Activated CD8-positive, alpha-beta T cell treated with anti-CD3 and anti-CD28 coated beads for 36 hours (primary cell): ENCODE data around the gene NRXN3. TPM values are rescaled to one million over a fixed set of nuclear protein-coding genes. Genes with fewer than 3 reads are reported as not detected.

Source experiments
- ATAC-seq: fragments of 200-7000 bp; cut with Tn5 transposase; one replicate; pipeline ENCODE4 v1.10.0; 2021; ENCODE audit warnings: mild to moderate bottlenecking, moderate library complexity
- CTCF ChIA-PET: fragments of 350-600 bp; sonication (Branson Sonifier 250); formaldehyde crosslinking; loops from one replicate; lab custom pipeline; 2021; ENCODE audit warnings: antibody characterized with exemption; lab: Charles Lee
- POLR2A ChIA-PET: fragments of 350-600 bp; sonication (Branson Sonifier 250); formaldehyde crosslinking; loops from one replicate; lab custom pipeline; 2021; ENCODE audit warnings: antibody characterized with exemption; lab: Charles Lee
- DNase-seq: peaks from one replicate; pipeline ENCODE4 v3.0.0-alpha.2; 2020
- H3K27ac Mint-ChIP-seq: one replicate; pipeline ENCODE4 v1.8.0; 2021; ENCODE audit warnings: mild to moderate bottlenecking, mixed read lengths
- H3K27me3 Mint-ChIP-seq: one replicate; pipeline ENCODE4 v1.8.0; 2021; ENCODE audit warnings: mixed read lengths
- H3K36me3 Mint-ChIP-seq: one replicate; pipeline ENCODE4 v1.8.0; 2021; ENCODE audit warnings: low read depth, mixed read lengths
- H3K4me1 Mint-ChIP-seq: one replicate; pipeline ENCODE4 v1.8.0; 2021; ENCODE audit warnings: low read depth, mixed read lengths
- H3K4me3 Mint-ChIP-seq: one replicate; pipeline ENCODE4 v1.8.0; 2021; ENCODE audit warnings: mild to moderate bottlenecking, moderate library complexity, mixed read lengths
- H3K9me3 Mint-ChIP-seq: one replicate; pipeline ENCODE4 v1.8.0; 2021; ENCODE audit warnings: mixed read lengths
- intact Hi-C: fragments of 100-400 bp; cut with micrococcal nuclease; formaldehyde crosslinking; loops from one replicate; pipeline ENCODE4 v1.10.0; 2022
- total RNA-seq, 2 experiments: library from RNA; stranded (reverse); gene quantifications; one replicate each; pipeline ENCODE4 v1.2.3, GENCODE V29; 2021
- TF ChIP-seq, protein P1 (sequence below): fragments of 200-600 bp; IDR thresholded peaks from one replicate; pipeline ENCODE4 v1.8.0; 2022; ENCODE audit warnings: antibody characterized with exemption, mild to moderate bottlenecking

The NRXN3 gene
- total RNA-seq, 2 experiments from 2014 or later: not detected

- intact Hi-C loops: no loop called here
- DNase-seq: no peak
- Mint-ChIP-seq H3K27ac (no peak overlapping the region), H3K9me3 (no peaks in the 10 kb centered on the region), H3K4me3 (no peak overlapping the region), H3K27me3 (peaks cover 2% of the 10 kb centered on the region), H3K36me3 (no peaks in the 10 kb centered on the region), H3K4me1 (no peaks in the 10 kb centered on the region)
- CTCF ChIA-PET: no interaction called here
- ATAC-seq: no peak
- POLR2A ChIA-PET: no interaction called here
- TF ChIP-seq, protein P1, sequence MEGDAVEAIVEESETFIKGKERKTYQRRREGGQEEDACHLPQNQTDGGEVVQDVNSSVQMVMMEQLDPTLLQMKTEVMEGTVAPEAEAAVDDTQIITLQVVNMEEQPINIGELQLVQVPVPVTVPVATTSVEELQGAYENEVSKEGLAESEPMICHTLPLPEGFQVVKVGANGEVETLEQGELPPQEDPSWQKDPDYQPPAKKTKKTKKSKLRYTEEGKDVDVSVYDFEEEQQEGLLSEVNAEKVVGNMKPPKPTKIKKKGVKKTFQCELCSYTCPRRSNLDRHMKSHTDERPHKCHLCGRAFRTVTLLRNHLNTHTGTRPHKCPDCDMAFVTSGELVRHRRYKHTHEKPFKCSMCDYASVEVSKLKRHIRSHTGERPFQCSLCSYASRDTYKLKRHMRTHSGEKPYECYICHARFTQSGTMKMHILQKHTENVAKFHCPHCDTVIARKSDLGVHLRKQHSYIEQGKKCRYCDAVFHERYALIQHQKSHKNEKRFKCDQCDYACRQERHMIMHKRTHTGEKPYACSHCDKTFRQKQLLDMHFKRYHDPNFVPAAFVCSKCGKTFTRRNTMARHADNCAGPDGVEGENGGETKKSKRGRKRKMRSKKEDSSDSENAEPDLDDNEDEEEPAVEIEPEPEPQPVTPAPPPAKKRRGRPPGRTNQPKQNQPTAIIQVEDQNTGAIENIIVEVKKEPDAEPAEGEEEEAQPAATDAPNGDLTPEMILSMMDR: no peak
Observed at GRCh38 chr14:78967111-78967809, 797.1 kb downstream of the NRXN3 start.

DNA sequence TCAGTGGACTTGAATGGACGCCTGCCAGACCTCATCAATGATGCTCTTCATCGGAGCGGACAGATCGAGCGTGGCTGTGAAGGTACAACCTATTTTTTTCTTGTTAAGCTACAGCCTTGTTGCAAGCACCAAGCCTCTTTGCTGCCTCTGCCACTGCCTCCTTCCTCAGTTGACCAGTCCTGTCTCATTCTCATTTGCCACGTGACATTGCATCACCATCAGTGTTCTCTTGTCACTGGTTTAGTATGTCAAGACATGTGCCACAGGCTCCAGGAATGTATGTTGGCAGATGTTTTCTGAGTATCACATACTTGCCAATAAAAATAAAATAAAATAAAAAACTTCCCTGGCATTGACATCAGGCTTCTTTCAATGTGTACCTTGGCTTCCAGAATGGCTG lies 798.1 kb downstream of the NRXN3 start:
- Mint-ChIP-seq H3K36me3 (no peaks in the 10 kb centered on the region), H3K4me1 (no peaks in the 10 kb centered on the region), H3K9me3 (no peaks in the 10 kb centered on the region), H3K27me3 (peaks cover 2% of the 10 kb centered on the region), H3K27ac (no peak overlapping the region), H3K4me3 (no peak overlapping the region)
- DNase-seq (no peak), ATAC-seq (no peak)
- ChIA-PET CTCF (interaction anchor here (0.6 to 1.8 kb wide), 2 partner anchors 8 to 263 kb away, joined by 3 to 6 read pairs; no protein-coding TSS in a partner anchor), POLR2A (no interaction called here)
- TF ChIP-seq, protein P1: no peak
- intact Hi-C loops: no loop called here

DNA sequence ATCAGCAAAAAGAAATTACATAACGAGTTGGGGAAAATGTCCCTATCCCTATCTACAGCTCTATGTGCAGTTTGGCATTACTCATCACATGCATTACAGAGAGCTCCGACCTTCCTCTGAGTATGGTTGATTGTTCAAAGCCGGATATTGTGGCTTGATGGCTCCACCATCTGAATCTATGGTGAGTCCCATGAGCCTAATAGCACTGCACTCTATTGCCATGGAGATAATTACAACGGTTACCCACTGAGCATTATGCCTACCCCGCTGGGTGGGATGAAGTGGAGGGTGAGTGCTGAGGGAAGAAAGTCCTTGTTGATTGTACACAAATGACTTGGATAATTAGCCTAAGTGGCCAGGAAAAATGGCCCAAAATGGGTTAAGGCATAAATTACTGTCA lies 800.5 kb downstream of the NRXN3 start:
- Mint-ChIP-seq H3K4me1 (no peaks in the 10 kb centered on the region), H3K9me3 (no peaks in the 10 kb centered on the region), H3K27me3 (peaks cover 2% of the 10 kb centered on the region), H3K27ac (no peak overlapping the region), H3K36me3 (no peaks in the 10 kb centered on the region), H3K4me3 (no peak overlapping the region)
- ATAC-seq (no peak), DNase-seq (no peak)
- TF ChIP-seq, protein P1: no peak
- ChIA-PET CTCF (interaction anchor here (0.6 to 1.2 kb wide), 2 partner anchors 11 to 15 kb away, joined by 3 read pairs; no protein-coding TSS in a partner anchor), POLR2A (no interaction called here)
- intact Hi-C loops: no loop called here

GRCh38 chr14:78972440-78972839 lies 802.3 kb downstream of the NRXN3 start:
- Mint-ChIP-seq H3K4me3 (no peak overlapping the region), H3K36me3 (no peaks in the 10 kb centered on the region), H3K4me1 (no peaks in the 10 kb centered on the region), H3K27me3 (peaks cover 2% of the 10 kb centered on the region), H3K9me3 (no peaks in the 10 kb centered on the region), H3K27ac (no peak overlapping the region)
- ATAC-seq: no peak
- ChIA-PET POLR2A (no interaction called here), CTCF (interaction anchor here (1.4 to 1.5 kb wide), 2 partner anchors 13 to 20 kb away, joined by 3 to 6 read pairs; no protein-coding TSS in a partner anchor)
- DNase-seq: no peak
- TF ChIP-seq, protein P1: no peak
- intact Hi-C loops: no loop called here

- H3K27me3 Mint-ChIP-seq: peaks cover 2% of the 10 kb centered on the region
- POLR2A ChIA-PET: no interaction called here
Observed at GRCh38 chr14:78974691-78975090, 804.5 kb downstream of the NRXN3 start.

More at GRCh38 chr14:78974691-78975090, 804.5 kb downstream of the NRXN3 start:
- Mint-ChIP-seq H3K36me3 (no peaks in the 10 kb centered on the region), H3K4me1 (no peaks in the 10 kb centered on the region), H3K4me3 (no peak overlapping the region), H3K9me3 (no peaks in the 10 kb centered on the region), H3K27ac (no peak overlapping the region)
- no peak for DNase-seq
- TF ChIP-seq, protein P1: no peak
- ATAC-seq: no peak
- intact Hi-C loops: no loop called here
- CTCF ChIA-PET: interaction anchor here (2.9 kb wide), 1 partner anchor 15 kb away, joined by 11 read pairs; no protein-coding TSS in a partner anchor
